MCF 10A (cell line): ENCODE data around the gene SLC8A3. TPM values are rescaled to one million over a fixed set of nuclear protein-coding genes. Genes with fewer than 3 reads are reported as not detected.

Experiments used
- BruUV-seq: library from RNA; stranded (reverse); fragments of 400-500 nt; replicated peaks from 2 replicates; lab custom pipeline; 2021; lab: Mats Ljungman, UMichigan
- CTCF ChIA-PET: fragments of 300-600 bp; sonication (Branson Sonifier 250); formaldehyde crosslinking; extraction: SDS; loops from one replicate; lab custom pipeline; 2021; ENCODE audit warnings: antibody characterized with exemption, inconsistent platforms; lab: Yijun Ruan, JAX
- POLR2A ChIA-PET: fragments of 300-600, 350-650 bp; sonication (Branson Sonifier 250); formaldehyde crosslinking; extraction: SDS; loops from one replicate; lab custom pipeline; 2020; ENCODE audit warnings: antibody characterized with exemption, inconsistent platforms; lab: Yijun Ruan, JAX
- DNase-seq: peaks from one replicate; pipeline ENCODE4 v3.0.0-alpha.2; 2018; ENCODE audit not compliant: unreplicated experiment
- H3K27ac Mint-ChIP-seq: one replicate; pipeline ENCODE4 v1.8.0; 2022; ENCODE audit warnings: mild to moderate bottlenecking, low read depth, mixed read lengths; ENCODE audit not compliant: unreplicated experiment
- H3K27me3 Mint-ChIP-seq: one replicate; pipeline ENCODE4 v1.8.0; 2022; ENCODE audit warnings: mixed read lengths; ENCODE audit not compliant: insufficient read depth, unreplicated experiment
- H3K36me3 Mint-ChIP-seq: one replicate; pipeline ENCODE4 v1.8.0; 2022; ENCODE audit warnings: mild to moderate bottlenecking, moderate library complexity, mixed read lengths; ENCODE audit not compliant: insufficient read depth, unreplicated experiment
- H3K4me1 Mint-ChIP-seq: one replicate; pipeline ENCODE4 v1.8.0; 2022; ENCODE audit warnings: mixed read lengths; ENCODE audit not compliant: insufficient read depth, unreplicated experiment
- H3K4me3 Mint-ChIP-seq: one replicate; pipeline ENCODE4 v1.8.0; 2022; ENCODE audit warnings: mild to moderate bottlenecking, moderate library complexity, mixed read lengths; ENCODE audit not compliant: unreplicated experiment
- H3K9me3 Mint-ChIP-seq: one replicate; pipeline ENCODE4 v1.8.0; 2022; ENCODE audit warnings: mixed read lengths; ENCODE audit not compliant: unreplicated experiment
- CTCF ChIP-seq: fragments of 200-600 bp; IDR thresholded peaks from one replicate; pipeline ENCODE4 v1.8.0; 2022; ENCODE audit warnings: antibody characterized with exemption, mild to moderate bottlenecking; ENCODE audit not compliant: unreplicated experiment
- intact Hi-C: fragments of 100-400 bp; cut with micrococcal nuclease; formaldehyde crosslinking; loops from 2 replicates; pipeline ENCODE4 v1.14.1; 2022
- total RNA-seq: library from RNA; stranded (reverse); gene quantifications from 2 replicates; pipeline ENCODE4 v1.2.3, GENCODE V29; 2022

Gene SLC8A3
- total RNA-seq, 1 experiment from 2014 or later = not detected

- POLR2A ChIA-PET = no interaction called here
- CTCF ChIA-PET = interaction anchor here (0.6 to 1.2 kb wide), 4 partner anchors 11 to 280 kb away, joined by 3 to 4 read pairs (median 3); no protein-coding TSS in a partner anchor
- Mint-ChIP-seq H3K9me3 (no peaks in the 10 kb centered on the region), H3K27me3 (peaks cover 71% of the 10 kb centered on the region), H3K4me3 (no peak overlapping the region), H3K36me3 (no peaks in the 10 kb centered on the region), H3K27ac (no peak overlapping the region), H3K4me1 (peaks cover 6% of the 10 kb centered on the region)
- intact Hi-C loops = no loop called here
- no TSS peak for BruUV-seq
- TF ChIP-seq CTCF = no peak
- DNase-seq = no peak
Observed at GRCh38 chr14:70098250-70098809, 90.4 kb downstream of the SLC8A3 start.

- TF ChIP-seq CTCF = no peak
- ChIA-PET POLR2A (no interaction called here), CTCF (interaction anchor here (0.6 to 1.2 kb wide), 7 partner anchors 10 to 261 kb away, joined by 3 to 6 read pairs (median 3); no protein-coding TSS in a partner anchor)
- Mint-ChIP-seq H3K9me3 (no peaks in the 10 kb centered on the region), H3K36me3 (no peaks in the 10 kb centered on the region), H3K27ac (no peak overlapping the region), H3K4me3 (no peak overlapping the region), H3K4me1 (peaks cover 6% of the 10 kb centered on the region), H3K27me3 (peaks cover 65% of the 10 kb centered on the region)
- intact Hi-C loops = no loop called here
- DNase-seq = no peak
- BruUV-seq = no TSS peak
Observed at GRCh38 chr14:70097576-70098249, 91.0 kb downstream of the SLC8A3 start.

GRCh38 chr14:70096866-70097265 lies 91.9 kb downstream of the SLC8A3 start:
- H3K4me3 Mint-ChIP-seq = no peak overlapping the region
- intact Hi-C loops = no loop called here
- CTCF ChIA-PET = interaction anchor here (0.6 to 1.4 kb wide), 5 partner anchors 10 to 262 kb away, joined by 3 to 6 read pairs (median 4); no protein-coding TSS in a partner anchor
- peaks cover 6% of the 10 kb centered on the region for H3K4me1 Mint-ChIP-seq
- no peak overlapping the region for H3K27ac Mint-ChIP-seq
- no peaks in the 10 kb centered on the region for H3K36me3 Mint-ChIP-seq
- DNase-seq = peak; percentile 9
- peaks cover 56% of the 10 kb centered on the region for H3K27me3 Mint-ChIP-seq
- TF ChIP-seq CTCF = no peak
- no TSS peak for BruUV-seq
- POLR2A ChIA-PET = no interaction called here
- no peaks in the 10 kb centered on the region for H3K9me3 Mint-ChIP-seq

GRCh38 chr14:70094631-70095030 lies 94.1 kb downstream of the SLC8A3 start:
- peaks cover 34% of the 10 kb centered on the region for H3K27me3 Mint-ChIP-seq
- no peaks in the 10 kb centered on the region for H3K9me3 Mint-ChIP-seq
- H3K27ac Mint-ChIP-seq = no peak overlapping the region
- CTCF ChIA-PET = interaction anchor here (0.6 to 1.2 kb wide), 2 partner anchors 9 to 239 kb away, joined by 3 read pairs; no protein-coding TSS in a partner anchor
- intact Hi-C loops = no loop called here
- TF ChIP-seq CTCF = no peak
- peaks cover 6% of the 10 kb centered on the region for H3K4me1 Mint-ChIP-seq
- POLR2A ChIA-PET = no interaction called here
- no peaks in the 10 kb centered on the region for H3K36me3 Mint-ChIP-seq
- no peak overlapping the region for H3K4me3 Mint-ChIP-seq
- BruUV-seq = no TSS peak
- no peak for DNase-seq
